Common myeloid progenitor, CD34-positive (primary cell): ENCODE measurements around the gene HOPX.

Source experiments
- CTCF ChIA-PET: fragments of 350-600 bp; sonication (Branson Sonifier 250); formaldehyde crosslinking; loops from one replicate; lab custom pipeline; 2021; ENCODE audit warnings: antibody characterized with exemption; lab: Charles Lee
- POLR2A ChIA-PET: fragments of 350-600 bp; sonication (Branson Sonifier 250); formaldehyde crosslinking; loops from one replicate; lab custom pipeline; 2021; ENCODE audit warnings: antibody characterized with exemption; lab: Charles Lee
- DNase-seq, 3 donors: peaks; one replicate each; pipeline versions ENCODE4 v3.0.0 to v3.0.0-alpha.2; 2013
- H3K27ac ChIP-seq, 2 experiments: 1 replicate in 1 of 2; 2 replicates in 1 of 2; pipeline ENCODE4 v1.7.0; 2013; ENCODE audit warnings: inconsistent platforms in 2 of 2, low read length in 2 of 2, mild to moderate bottlenecking in 2 of 2, low read depth in 1 of 2, moderate library complexity in 1 of 2; ENCODE audit not compliant: severe bottlenecking in 2 of 2, insufficient read depth in 1 of 2, poor library complexity in 1 of 2
- H3K27me3 ChIP-seq, 5 experiments: replicated peaks in 2 of 5; 1 replicate in 3 of 5; 2 replicates in 2 of 5; pipeline versions ENCODE4 v1.6.1 to v1.7.0; 2013; ENCODE audit warnings: low read length in 4 of 5, mild to moderate bottlenecking in 2 of 5, moderate library complexity in 2 of 5, inconsistent platforms in 1 of 5; ENCODE audit not compliant: insufficient read depth in 5 of 5, control insufficient read depth in 4 of 5
- H3K36me3 ChIP-seq, 4 experiments: 1 replicate in 2 of 4; 2 replicates in 2 of 4; pipeline versions ENCODE4 v1.6.1 to v1.7.0; 2013; ENCODE audit warnings: low read length in 3 of 4, control low read depth in 1 of 4, mild to moderate bottlenecking in 1 of 4; ENCODE audit not compliant: control insufficient read depth in 4 of 4, insufficient read depth in 4 of 4
- H3K4me1 ChIP-seq, 4 experiments: 1 replicate in 3 of 4; 2 replicates in 1 of 4; pipeline versions ENCODE4 v1.6.1 to v1.7.1; 2013; ENCODE audit warnings: low read length in 3 of 4, mild to moderate bottlenecking in 3 of 4, control low read depth in 1 of 4, inconsistent platforms in 1 of 4, moderate library complexity in 1 of 4; ENCODE audit not compliant: control insufficient read depth in 4 of 4, insufficient read depth in 4 of 4; ENCODE audit errors: control extremely low read depth in 1 of 4
- H3K4me3 ChIP-seq, 7 experiments: 1 replicate in 4 of 7; 2 replicates in 3 of 7; pipeline versions ENCODE4 v1.5.1 to v1.7.0; 2013; ENCODE audit warnings: mild to moderate bottlenecking in 7 of 7, low read length in 6 of 7, moderate library complexity in 6 of 7, inconsistent platforms in 2 of 7, low read depth in 2 of 7, control low read depth in 1 of 7; ENCODE audit not compliant: insufficient read depth in 4 of 7, control insufficient read depth in 1 of 7; ENCODE audit errors: extremely low read depth in 1 of 7
- H3K9me3 ChIP-seq, 5 experiments: 1 replicate in 4 of 5; 2 replicates in 1 of 5; pipeline versions ENCODE4 v1.6.1 to v1.7.1; 2013; ENCODE audit warnings: low read length in 4 of 5, mild to moderate bottlenecking in 2 of 5, inconsistent platforms in 1 of 5, low read depth in 1 of 5, moderate library complexity in 1 of 5; ENCODE audit not compliant: control insufficient read depth in 4 of 5, insufficient read depth in 2 of 5; ENCODE audit errors: control extremely low read depth in 1 of 5
- WGBS: methylation state at CpG from one replicate; pipeline ENCODE4 v1.1.5; 2013; ENCODE audit not compliant: insufficient coverage; 5-methylcytosine and 5-hydroxymethylcytosine counted together

The HOPX gene

GRCh38 chr4:56603297-56603696, 77.8 kb downstream of the HOPX start:
- Histone ChIP-seq H3K9me3 (peaks cover 0 to 1% (median 0%) of the 10 kb centered on the region in 5 experiments), H3K27me3 (no peaks in the 10 kb centered on the region), H3K36me3 (no peaks in the 10 kb centered on the region), H3K4me1 (no peaks in the 10 kb centered on the region), H3K4me3 (no peak overlapping the region), H3K27ac (no peak overlapping the region)
- DNase-seq = no peak
- CTCF ChIA-PET = no interaction called here
- POLR2A ChIA-PET = no interaction called here
- WGBS = 92% methylated on average over 2 of the region's 3 CpGs
